ENCODE data around the gene GRIN2C. TPM values are rescaled to one million over a fixed set of nuclear protein-coding genes. Genes with fewer than 3 reads are reported as not detected.
A peak's percentile ranks its signal among the peaks of the same experiment; 100 is the strongest.

Gene GRIN2C
- polyA plus RNA-seq, 3 donors = 0.16 to 0.36 (median 0.24) TPM

DNA sequence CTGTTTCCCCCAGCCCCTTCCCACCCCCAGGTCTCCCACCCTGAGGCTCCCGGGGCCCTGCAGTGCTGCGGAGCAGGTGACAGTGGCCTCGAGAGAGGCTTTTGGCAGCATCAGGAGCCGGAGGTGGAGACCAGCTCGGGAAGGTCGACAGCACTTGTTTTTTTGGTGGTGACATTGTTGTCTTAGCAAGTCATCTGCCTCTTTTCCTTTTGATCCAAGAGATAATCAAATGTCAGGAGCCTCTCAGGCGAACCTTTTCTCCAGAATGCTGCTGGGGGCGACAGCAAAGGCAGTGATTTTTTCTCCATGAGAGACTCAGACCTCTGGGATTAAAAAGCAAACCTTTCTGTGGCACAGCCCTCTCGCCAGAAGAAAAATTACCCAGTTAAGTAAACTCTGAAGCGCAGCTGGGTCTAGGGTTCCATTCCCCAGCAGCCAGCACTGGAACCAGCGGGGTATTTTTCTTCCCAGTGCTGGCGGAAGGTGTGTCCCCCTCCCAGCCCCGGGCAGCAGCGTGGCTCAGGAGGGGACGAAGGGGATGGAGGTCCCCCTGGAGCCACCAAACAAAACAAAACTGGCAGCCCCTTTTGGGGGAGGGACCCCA lies 37.2 kb downstream of the GRIN2C start:
- DNase-seq = no peak

DNA sequence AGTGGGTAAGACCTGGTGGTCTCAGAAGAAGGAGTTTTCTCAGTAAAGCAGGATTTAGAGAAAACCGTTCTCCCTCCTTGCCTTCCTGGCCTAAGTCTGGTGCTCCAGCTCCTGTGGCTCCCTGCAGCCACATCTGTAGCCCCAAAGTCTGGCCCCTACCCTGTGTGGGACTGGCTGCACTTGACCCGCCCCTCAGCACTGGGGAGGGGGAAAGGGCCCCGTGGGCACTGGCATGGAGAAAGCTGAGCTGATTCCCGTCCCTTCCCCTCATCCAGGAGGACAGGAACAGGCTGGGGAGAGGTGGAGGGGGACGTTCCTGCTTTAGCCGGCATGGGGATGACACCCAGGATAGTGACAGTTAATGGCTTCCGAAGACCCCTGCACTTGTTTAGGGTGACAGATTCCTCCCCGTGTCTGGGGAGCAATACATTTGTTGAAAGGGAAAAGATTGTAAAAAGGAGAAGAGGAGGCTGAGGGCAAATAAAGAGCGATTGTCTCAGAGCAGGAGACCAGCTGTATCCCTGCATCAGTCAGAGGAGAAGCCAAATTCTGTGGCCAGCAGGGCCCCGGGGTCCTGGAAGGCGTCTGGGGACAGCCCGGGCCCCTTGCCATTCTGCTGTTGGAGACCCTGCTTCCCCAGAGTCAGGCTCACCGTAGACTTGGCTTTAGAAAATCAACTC lies 37.9 kb downstream of the GRIN2C start:
- DNase-seq = no peak

DNA sequence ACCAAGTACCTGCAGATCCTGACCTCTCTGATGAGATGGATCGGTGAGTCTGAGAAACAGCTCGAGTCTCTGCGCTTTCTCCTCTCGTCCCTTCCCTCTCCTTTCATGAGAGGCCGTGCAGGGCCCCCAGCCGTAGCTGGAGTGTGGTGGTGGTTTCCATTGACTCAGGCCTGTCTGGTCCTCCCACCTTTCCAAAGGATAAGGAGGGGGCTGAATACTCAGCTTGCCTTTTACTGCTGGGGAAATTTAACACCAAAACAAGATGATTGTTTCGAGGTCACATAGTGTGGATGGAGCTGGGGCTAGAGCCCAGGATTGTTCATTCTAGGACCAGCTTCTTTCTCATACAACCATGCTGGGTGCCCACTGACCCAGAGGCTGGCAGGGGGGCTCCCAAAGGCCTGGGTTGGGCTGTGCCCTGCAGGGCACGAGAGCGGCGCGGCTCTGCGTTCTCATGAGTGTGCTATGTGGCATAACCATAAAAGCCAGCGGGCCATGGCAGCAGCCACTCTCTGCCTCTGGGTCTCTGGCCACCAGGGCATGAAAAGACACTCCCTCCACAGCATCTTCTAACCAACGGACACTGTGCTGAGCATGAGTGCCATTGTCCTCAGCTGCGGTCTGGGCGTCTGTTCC lies 39.8 kb downstream of the GRIN2C start:
- DNase-seq = no peak

DNA sequence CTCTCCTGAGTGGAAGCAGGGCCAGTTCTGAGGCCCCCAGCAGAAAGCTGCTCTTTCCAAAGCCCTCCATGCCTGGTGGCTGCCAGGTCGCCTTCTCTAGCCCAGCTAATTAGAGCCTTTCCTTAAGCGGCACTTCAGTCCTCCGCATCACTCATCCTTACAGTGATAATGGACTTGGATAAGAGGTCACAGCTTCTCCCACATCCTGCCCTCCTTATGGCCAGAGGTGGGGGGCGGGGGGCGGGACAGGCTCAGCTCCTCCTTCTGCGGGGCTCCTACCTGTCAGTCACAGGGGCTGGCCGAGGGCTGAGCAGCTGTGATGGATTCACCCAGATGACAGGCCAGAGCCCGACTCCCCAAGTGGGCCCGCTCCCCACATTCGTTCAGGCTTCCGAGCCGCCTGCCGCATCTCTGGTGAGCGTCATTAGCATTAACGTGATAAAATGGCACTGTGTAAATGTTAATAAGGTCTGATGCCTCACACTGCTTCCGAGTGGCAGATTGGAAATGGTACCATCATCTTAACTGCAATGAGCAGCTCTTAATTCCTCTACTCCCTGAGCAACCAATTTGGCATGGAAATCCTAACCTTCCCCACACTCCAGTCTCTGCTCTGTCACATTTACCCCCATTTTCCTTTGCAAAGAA lies 41.3 kb downstream of the GRIN2C start:
- DNase-seq = no peak

DNA sequence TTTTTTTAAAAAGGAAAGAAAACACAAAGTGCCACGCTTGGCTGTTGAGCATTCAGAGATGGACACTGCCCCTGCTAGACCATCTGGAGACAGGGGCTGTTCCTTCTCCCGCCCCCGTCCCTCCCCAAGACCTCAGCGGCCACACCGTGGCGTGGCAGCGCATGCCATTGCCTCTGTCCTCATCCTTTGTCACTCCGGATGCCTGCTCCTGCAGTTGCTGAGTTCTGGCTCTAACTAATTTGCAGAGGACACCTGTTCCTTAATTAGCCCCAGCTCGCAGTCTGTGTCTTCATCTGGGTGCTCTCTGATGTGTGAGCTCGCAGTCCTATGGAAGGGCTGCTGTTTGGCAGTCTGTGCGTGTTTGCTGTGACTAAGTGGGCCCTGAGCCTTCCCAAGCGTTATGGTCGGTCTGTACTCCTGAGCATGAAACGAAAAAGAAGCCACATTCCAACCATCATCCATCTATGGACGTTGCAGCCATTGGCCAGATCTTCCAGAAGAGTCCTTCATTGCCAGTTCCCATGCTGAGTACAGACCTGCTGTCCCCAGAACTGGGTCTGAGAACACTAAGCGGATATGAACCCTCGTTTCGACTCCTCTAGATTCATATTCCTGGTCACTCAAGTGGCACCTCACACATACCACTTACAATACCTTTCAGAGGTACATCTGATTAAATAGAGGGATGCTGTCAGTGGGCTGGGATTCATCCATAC lies 42.6 kb downstream of the GRIN2C start:
- no peak for DNase-seq

DNA sequence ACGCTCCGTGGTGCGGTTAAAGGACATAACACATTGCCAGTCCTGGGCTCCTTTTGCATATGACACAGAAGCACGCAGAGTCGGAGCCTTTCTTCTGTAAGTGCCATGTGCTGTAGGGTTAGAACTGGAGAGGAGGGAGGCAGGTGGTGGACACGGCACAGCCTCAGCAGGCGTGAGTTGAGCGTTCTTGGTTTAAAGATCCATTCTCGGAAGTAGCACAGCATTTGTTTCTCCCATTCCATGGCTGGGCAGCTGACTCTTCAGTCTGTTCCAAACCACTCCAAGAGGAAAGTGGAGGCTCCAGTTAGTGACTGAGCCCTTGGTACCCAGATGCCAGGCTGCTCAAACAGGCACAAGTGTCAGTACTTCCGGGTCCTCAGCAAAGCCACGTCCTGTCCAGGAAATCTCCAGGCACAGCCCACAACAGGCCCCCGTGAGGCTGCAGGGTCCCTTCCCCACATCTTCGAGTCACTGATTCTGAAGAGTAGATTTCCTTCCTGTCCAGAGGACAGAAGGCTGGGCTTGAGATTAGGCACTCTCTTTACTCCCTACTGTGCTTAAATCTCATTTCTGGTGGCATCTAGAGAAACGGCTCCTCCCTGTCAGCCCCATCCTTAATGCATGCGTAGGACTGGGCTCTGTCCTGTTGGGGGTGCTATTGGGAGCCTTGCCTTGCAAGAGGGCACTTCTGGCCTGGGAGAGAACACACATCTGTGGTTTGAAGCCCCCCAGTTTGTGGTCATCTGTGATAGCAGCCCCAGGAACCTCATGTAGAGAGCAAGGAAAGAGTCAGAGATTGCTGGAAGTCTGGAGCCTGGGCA lies 43.9 kb downstream of the GRIN2C start:
- DNase-seq = no peak

DNA sequence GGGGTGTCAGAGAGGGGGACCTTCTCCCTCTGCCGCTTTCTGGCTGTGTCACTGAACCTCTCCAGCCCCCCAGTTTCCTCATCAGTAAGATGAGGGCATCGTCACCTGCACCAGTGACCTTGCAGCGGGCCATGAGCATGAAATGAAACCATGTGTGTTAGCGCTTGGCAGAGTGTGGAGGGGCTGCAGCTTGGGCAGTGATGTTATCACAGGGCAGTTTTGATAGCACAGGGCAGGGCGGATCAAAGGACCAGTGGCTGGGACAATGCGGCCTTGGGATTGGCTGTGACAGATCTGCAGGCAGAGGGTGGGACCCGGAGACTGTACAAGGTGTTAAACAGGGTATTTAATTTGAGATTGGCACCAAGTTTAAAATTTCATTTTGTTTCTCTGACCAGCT lies 44.6 kb downstream of the GRIN2C start:
- no peak for DNase-seq

DNA sequence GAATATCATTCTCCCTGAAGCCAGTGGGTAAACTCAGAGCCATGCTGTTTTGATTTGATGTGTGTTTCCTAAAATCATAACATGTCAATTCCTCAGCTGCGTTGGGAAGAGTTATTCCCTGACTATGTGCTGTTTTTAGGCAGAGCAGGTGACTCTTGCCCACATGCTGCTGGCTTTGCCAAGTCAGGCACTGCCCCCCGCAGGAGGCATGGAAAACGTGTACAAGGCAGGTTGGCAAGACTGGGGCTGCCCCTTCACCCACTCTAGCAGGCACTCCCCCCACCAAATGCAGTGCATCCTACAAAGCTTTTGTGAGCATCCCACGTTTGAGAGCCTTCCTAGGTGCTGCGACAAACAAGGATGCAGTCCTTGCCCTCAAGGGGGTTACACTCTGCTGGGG lies 45.2 kb downstream of the GRIN2C start:
- no peak for DNase-seq

DNA sequence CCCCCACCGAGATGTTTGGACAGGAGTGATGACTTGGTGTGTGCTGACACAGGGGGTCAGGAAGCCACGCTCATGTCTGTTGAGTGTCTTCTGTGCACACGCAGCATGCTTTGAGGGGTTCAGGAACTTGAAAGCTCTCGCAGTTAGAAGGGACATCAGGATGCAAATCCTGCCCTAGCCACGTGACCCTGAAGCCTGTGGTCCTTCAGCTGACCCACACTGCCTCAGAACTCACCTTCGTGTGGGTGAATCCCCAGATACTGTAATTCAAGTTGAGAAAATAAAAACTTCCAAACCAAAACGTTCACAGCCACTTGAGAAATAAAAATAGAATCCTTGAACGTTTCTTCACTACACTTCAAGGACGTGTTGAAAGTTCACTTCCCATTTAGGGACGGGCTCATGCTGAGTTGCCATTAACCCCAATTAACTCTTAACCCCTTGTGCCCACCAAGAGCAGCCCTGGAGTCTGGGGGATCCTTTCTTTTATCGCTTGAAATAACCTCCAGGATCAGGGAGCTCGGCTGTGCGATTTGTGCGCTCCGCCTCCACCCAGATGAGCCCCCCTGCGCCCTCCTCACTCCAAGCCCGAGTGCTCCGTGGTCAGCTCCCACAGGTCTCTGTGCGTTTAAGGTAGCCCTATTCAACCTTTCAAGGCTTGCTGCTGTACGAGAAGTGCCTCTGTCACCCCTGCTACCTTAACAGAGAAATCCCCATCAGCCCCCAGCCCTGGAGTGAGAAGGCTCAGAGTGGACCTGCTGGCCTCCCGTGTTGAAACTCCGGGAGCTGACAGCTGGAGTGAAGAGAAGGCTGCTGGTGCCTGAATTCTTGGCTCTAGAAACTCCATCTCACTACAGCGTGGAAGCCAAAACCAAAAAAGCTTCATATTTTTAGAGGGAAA lies 47.3 kb downstream of the GRIN2C start:
- DNase-seq = peak; percentile 68

DNA sequence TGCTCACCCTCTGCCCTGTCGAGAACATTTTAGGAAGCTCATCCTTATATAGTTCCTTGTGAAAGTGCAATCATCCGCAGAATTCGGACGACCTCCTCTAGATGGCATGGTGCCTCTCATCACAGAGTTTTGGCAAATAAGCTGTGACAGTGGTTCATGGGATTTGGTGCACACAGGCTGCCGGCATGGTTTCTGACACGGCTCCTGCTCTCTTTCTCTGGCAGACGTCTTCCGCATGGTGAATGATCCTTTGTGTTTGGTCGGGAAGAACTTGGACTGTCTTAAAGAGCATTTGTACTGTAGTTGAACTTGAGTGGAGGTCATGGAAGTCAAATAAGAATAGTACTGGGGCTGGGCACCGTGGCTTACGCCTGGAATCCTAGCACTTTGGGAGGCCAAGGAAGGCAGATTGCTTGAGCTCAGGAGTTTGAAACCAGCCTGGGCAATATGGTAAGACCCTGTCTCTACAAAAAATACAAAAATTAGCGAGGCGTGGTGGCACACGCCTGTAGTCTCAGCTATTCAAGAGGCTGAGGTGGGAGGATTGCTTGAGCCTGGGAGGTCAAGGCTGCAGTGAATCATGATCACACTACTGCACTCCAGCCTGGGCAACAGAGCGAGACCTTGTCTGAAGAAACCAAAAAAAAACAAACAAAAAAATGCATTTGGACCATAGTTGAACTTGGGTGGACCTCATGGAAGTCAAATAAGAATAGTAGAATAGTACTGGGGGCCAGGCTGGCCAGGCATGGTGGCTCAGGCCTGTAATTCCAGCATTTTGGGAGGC lies 48.8 kb downstream of the GRIN2C start:
- DNase-seq = no peak

DNA sequence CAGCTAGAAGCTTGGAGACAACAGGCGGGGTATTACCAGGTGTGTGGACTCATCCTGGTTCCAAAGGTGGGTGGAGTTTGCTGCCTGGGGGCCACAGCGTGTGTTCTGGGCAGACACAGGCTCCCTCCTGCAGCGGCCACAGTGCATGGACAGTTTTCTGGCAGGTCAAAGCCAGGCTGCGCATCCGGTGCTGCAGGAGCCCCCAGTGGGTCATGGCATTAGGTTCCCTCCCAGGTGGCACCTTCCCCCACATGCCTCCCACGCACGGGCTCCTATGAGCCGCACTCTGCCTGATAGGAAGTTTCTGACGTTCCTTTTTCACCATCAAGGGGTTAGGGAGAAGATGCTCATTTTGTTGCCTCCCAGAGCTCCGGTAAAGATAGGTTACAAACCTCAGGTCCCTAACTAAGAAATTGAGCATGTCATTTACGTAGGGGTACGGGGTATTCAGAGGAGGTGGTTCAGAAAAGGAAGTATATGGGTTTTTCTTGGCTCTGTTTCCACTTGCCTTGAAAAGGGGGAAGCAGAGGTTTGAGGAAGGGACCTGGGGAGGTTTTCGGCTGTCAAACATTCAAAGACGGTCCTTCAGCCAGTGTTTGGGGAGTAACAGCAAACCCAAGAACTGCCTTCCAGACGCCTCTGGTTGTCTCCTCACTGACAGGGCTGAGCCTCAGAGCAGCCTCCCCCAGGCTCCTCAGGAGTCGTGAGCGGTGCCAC lies 50.8 kb downstream of the GRIN2C start:
- no peak for DNase-seq

DNA sequence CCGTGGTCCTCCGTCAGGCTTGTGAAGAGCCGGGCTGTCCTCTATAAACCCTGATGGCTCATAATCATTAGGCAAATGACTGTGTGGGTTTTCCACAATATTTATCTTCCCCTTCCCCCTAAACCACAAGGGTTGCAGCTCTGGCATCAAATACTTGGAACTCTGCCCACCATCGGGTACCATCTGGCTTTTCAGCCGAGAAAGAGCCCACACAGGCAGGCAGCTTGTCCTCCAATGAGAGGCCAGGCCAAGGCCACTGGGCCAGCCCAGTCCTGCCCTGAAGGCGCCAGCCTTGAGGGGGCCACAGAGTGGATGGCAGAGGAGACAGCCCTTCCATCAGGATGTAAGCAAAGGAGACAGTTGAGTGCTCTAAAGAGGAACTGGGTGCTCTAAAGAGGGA lies 51.8 kb downstream of the GRIN2C start:
- DNase-seq = no peak

DNA sequence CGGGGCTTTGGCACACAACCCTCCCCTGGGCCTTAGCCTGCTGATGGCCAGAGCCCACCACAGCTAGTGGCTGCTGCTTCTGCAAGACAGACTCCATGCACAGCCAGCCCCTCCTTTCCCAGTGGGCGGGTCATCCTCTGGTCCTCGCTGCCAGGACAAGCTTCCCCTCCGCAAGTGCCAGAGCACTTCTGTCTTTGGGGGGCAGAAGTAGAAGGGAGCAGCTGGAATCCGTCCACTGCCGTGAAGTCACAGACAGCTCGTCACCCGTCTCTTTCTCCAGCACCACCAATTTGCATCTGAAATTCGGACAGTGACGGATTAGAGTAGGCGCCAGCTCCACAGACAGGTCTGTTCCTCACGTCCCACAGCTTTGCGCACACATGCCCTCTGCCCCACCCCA lies 52.2 kb downstream of the GRIN2C start:
- no peak for DNase-seq

DNA sequence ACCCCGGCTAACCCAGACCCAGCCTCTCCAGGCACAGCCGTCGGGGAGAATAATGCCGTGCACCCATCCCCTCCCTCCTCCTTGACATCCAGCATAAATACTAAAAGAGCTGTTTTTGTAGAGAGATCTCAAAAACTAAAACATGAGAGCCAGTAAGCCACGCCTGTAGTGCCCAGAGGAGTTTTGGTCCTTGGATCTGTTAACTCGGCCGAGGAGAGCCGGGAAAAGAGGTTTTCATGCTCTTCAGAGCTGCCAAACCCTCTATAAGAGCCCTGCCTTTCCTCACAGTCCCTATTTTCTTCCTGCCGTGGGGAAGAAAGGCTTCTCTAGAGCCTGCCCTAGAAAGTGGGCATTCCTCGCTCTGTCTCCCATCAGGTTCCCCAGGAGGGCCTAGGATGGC lies 53.4 kb downstream of the GRIN2C start:
- DNase-seq = no peak

DNA sequence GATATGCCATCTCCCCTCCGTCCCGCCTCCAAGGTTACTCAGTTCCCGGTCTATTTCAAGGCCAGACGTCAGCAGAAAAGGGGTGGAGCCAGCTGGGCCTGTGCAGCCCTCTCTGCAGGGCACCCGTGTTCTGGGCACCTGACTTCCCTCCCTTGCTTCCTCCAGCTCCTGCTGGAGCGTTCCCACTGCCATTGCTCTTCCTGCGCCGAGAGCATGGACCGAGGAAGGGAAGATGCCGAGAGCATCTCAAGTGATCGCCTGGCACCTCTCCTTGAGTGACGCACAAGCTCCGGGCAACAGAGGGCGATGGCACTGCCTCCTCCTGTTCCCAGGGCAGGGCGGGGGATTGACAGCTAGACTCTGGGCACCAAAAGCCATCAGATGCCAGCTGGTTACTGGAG lies 54.1 kb downstream of the GRIN2C start:
- no peak for DNase-seq

DNA sequence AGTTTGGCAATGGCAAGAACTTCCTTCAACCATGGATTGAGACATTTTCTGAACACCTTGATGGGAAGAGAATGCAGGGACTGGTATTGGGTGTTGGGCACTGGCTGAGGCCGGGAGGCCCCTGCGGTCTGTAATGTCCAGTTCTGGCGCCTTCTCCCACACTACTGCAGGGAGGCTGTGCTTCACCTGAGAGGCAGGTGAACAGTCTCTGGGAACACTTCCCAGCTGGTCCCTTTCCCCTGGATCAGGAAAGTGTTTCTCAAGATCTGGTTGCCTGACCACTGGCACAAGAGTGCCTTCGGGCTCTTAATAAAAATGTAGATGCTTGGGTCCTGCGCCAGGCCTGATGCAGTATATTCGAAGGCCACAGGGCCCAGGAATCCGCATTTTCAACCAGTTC lies 55.0 kb downstream of the GRIN2C start:
- DNase-seq = no peak

DNA sequence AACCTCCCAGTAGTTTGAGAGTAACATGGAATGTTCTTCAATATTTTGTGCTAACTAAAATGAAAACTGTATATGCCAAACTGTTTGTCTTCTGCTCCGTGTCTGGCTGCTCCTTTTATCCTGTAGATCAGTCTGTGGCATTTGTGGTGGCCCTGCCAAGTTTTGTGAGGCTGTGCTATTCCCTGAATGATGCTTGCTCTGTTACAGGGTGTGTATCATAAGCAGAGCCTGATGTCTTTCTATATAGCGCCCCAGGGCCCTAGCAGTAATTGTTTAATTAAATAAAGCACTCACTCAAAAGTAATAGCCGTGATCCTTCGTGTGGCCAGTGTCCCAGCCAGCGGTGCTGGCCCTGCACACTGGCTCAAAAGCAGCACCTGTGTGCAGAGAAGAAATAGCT lies 55.7 kb downstream of the GRIN2C start:
- DNase-seq = no peak

DNA sequence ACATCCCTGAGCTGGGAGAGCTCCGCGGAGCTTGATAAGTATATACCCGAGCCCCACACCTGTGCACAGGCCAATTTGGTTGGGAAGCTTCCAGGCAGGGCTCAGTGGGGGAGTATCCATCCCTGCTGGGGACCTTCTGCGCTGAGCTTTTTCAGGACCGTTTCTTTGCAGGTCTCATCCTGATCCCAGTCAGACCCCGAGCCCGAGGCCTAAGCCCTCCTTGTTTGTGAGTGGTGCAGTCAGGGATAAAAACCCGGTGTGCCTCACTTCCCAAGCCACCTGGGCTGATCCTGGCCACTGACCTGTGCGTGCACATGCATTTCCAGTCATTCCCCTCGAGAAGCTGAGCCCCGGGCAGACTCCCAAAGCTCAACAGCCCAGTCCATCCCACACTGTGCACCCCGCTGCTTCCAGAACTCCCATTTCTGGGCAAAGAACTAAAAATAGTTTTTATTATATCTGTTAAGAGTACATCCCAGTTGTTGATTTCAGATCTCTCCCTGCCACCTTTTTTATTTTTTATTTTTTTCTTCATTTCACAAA lies 56.2 kb downstream of the GRIN2C start:
- no peak for DNase-seq

DNA sequence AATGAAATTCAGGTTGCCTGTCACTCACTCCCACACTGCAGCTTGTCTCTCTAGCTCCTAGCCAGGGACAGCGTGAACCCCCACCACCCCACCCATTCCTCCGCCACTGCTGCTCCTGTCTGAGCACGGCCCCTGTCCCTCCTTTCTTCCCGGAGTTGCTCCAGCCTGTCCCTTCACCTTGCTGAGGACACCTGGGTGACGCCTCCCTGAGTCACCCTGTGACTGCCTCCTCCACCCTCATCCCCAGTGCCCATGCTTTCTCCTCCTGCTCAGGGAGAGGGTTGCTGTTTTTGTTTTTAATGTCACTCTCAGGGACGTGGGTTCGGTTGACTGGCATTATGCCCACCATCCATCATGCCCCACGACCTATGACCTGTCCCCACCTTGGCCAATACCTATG lies 57.8 kb downstream of the GRIN2C start:
- DNase-seq = no peak

All from renal pelvis (tissue), 4 donors.